Lower leg skin (tissue), 4 donors: ENCODE results near the gene UGT1A8. TPM values are rescaled to one million over a fixed set of nuclear protein-coding genes. Genes with fewer than 3 reads are reported as not detected.

Experiments used
- DNase-seq, 2 donors: peaks; one replicate each; pipeline ENCODE4 v3.0.0-alpha.2; 2019; ENCODE audit warnings: low spot score in 2 of 2
- H3K4me3 ChIP-seq: fragments of 200-600 bp; sonication (generic); 2 replicates; pipeline ENCODE4 v1.5.1; 2017; ENCODE audit warnings: mild to moderate bottlenecking, low read depth; ENCODE audit not compliant: poor library complexity, severe bottlenecking
- CTCF ChIP-seq, 3 donors: fragments of 450-650 bp; IDR thresholded peaks; one replicate each; pipeline ENCODE4 v1.5.1; 2016; ENCODE audit warnings: antibody characterized with exemption in 3 of 3, mild to moderate bottlenecking in 3 of 3, moderate library complexity in 2 of 3
- POLR2A ChIP-seq, 2 donors: fragments of 450-650 bp; IDR thresholded peaks; one replicate each; pipeline ENCODE4 v1.6.1; 2016 to 2017; ENCODE audit warnings: antibody characterized with exemption in 2 of 2, mild to moderate bottlenecking in 1 of 2, moderate library complexity in 1 of 2
- WGBS, 2 donors: methylation state at CpG; one replicate each; pipeline ENCODE4 v1.1.5; 2018; 5-methylcytosine and 5-hydroxymethylcytosine counted together
- intact Hi-C: fragments of 100-400 bp; cut with DNase I; formaldehyde crosslinking; loops from one replicate; pipeline ENCODE4 v1.15.0; 2023; ENCODE audit warnings: low total_unique reads
- total RNA-seq, 4 donors: library from RNA; depleted of rRNA; stranded (reverse); fragments of >200 nt; gene quantifications; one replicate each; pipeline ENCODE4 v1.1.0, GENCODE V29; 2016

UGT1A8 gene
- total RNA-seq, 4 donors from 2014 or later: not detected

DNA sequence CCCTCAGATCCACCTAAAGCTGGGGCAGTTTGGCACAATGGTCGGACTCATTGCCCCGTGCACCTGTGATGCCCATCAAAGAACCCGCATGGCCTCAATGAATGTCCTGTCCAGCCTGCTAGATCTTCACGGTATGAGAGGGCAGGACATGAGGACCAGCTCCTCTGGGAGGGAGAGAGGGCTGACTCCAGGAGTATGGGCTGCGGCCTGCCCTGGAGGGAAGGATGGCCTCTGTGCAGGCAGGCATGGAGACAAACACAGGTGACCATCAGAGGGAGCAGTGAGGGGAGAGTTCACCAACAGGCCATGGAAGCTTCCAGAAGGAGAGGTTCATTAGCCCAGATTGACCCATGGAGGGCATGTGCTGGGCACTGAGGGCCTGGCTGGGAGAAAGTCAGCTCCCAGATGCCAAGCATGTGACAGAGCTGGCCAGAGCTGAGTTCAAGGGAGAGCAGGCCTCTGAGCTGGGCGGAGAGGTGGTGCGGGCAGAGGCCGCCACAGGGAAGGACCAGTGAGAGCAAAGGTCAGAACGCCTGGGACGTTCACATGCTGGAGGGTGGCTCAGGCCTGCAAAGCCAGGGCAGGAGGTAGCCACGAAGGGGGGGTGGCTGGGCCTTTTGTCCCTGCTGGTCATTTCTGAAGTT is 200.7 kb downstream of the UGT1A8 start:
- WGBS, 2 donors: 94 to 95% methylated on average over 11 of the region's 11 CpGs
- no peak overlapping the region for H3K4me3 ChIP-seq
- TF ChIP-seq POLR2A (IDR thresholded peaks at IDR 0.05) (no peak), CTCF (IDR thresholded peaks at IDR 0.05) (no peak)
- intact Hi-C loops: no loop called here
- DNase-seq: peak in 1 of 2 donors; percentile 63

DNA sequence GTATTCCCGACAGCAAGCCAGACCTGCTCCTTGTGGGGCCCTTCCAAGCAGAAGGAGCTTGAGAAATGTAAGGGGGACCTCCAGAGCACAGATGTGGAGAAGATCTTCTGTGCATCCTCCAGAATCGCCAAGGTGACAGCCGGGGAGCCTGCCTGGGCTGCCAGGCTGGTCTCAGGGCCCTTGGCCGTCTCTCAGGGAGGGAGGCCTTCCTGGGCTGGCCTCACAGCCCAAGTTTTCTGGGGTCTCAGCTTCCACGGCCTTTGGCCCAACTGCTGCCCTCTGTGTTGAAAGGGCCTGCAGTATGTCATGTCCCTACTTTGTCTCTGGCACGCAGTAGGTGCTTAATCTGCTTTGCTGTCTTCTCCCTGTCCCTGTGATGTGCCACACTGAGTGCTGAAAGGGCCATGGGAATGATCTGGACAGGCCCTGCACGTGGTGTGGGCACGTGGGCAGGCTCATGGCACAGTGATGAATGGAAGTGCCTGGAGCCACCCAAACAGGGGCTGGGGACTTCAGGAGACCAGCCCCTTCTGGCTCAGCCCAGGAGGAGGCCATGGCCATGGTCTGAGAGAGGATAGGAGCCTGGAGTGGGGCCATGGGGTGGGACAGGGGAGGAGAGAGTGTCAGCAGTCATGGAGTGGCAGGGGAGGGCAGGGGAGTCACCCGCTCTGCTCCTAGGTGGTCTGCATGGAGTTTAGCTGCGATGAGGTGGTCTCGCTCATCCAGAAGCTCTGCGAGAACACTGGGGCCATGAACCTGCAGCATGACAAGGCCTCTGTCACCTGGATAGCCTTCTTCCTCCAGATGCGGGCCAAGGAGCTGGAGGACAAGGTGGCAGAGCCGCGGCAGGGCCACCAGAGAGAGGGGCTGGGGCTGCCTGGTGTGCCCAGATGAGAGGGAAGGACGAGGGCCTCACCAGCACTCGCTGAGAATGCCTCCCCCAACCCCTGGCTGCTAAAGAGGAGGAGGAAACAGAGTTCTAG is 201.5 kb downstream of the UGT1A8 start:
- 82 to 84% methylated on average over 13 to 17 of the region's 17 CpGs for WGBS, 2 donors
- intact Hi-C loops: no loop called here
- DNase-seq: peak in 1 of 2 donors; percentile 83
- no peak overlapping the region for H3K4me3 ChIP-seq
- TF ChIP-seq CTCF (IDR thresholded peaks at IDR 0.05): no peak
- no peak for TF ChIP-seq POLR2A (IDR thresholded peaks at IDR 0.05)

GRCh38 chr2:233819884-233820773 is 202.7 kb downstream of the UGT1A8 start:
- intact Hi-C loops: no loop called here
- DNase-seq: peak in 1 of 2 donors; percentile 61
- no peak for TF ChIP-seq POLR2A (IDR thresholded peaks at IDR 0.05)
- TF ChIP-seq CTCF (IDR thresholded peaks at IDR 0.05): no peak
- WGBS, 2 donors: 69 to 70% methylated on average over 5 to 14 of the region's 18 CpGs
- no peak overlapping the region for H3K4me3 ChIP-seq

DNA sequence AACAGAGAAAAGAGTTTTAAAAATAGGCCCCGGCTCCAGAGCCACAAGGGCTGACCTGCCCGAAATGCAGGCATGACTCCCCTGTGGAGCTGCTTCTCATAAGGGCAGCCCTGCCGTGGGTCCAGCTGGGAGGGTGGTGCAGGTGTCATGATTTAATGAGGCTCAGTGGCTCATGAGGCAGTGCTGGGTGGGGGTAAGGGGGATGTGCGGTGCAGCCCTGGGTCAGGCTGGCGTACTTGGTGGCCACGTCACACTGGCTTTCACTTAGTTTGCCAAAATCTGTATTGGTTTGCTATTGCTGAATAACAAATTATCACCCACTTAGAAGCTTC is 203.3 kb downstream of the UGT1A8 start:
- intact Hi-C loops: no loop called here
- TF ChIP-seq CTCF (IDR thresholded peaks at IDR 0.05): no peak
- TF ChIP-seq POLR2A (IDR thresholded peaks at IDR 0.05): no peak
- H3K4me3 ChIP-seq: no peak overlapping the region
- peak in 1 of 2 donors; percentile 67 for DNase-seq
- WGBS, 2 donors: 80 to 89% methylated on average over 6 of the region's 6 CpGs

DNA sequence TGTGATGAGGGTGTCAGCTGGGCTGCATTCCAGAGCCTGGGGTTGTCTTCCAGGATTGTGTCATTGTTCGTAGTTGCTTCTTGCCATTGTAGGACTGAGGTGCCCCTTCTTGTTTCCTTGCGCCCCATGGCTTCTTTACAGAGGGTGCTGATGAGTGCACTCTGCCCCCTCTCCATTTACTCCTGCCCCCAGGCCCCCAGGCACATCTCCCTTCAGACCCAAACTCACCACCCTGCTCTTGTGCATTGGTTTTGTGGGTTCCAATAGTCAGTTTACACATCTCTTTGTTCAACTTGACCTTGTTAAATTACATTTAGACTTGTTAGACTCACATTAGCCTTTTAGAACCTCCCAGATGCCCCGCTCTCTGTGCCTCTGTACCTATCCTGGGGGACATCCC is 203.8 kb downstream of the UGT1A8 start:
- intact Hi-C loops: no loop called here
- no peak for DNase-seq
- TF ChIP-seq CTCF (IDR thresholded peaks at IDR 0.05) (no peak), POLR2A (IDR thresholded peaks at IDR 0.05) (no peak)
- WGBS, 2 donors: 88 to 95% methylated on average over 3 of the region's 3 CpGs
- H3K4me3 ChIP-seq: no peak overlapping the region
